Activated CD4-positive, CD25-positive, alpha-beta regulatory T cell treated with anti-CD3 and anti-CD28 coated beads, Interleukin-2, amount 50 U/mL, for 72 hours (primary cell): ENCODE results near the gene PRKCE.
A peak's percentile ranks its signal among the peaks of the same experiment; 100 is the strongest.

Source experiments
- DNase-seq: peaks from one replicate; pipeline ENCODE4 v3.0.0; 2021

The PRKCE gene

GRCh38 chr2:46163804-46164528 is 512.5 kb downstream of the PRKCE start:
- no peak for DNase-seq

DNA sequence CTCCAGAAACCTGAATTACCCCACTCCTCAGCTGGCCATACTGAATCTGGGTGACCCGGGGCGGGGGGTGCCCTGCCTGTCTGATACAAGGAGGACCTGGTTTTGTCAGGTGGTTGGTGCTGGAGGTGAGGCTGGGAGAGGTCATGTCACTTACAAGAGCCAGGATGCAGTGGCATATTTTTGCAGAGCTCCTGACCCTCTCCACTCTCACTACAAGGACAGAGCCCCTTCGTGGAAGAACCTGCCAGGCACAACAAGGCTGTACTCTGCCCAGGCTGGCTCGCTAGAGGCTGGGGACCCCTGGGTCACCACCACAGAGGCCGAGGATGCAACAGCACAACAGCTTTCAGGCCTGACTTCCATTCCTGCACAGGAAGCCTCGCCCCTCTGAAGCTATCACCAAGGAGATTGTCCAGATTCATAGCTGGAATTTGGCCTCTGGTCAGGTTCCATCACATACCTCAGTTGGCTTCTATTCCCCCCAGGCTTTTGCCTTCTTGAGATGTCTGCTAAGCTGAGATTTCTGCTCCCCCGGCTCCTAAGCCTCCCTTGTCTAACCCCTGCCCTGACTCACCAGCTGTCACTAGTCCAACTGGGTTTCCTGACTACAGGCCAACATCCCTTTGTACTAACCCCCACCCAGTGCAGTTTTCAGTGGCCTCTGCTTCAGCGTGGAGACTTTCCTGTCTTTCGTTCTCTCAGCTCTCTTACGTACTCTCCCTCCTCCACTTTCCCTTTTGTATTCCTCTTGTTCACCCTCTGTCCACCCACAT is 513.2 kb downstream of the PRKCE start:
- no peak for DNase-seq

GRCh38 chr2:46165916-46166315 is 514.4 kb downstream of the PRKCE start:
- DNase-seq: no peak

DNA sequence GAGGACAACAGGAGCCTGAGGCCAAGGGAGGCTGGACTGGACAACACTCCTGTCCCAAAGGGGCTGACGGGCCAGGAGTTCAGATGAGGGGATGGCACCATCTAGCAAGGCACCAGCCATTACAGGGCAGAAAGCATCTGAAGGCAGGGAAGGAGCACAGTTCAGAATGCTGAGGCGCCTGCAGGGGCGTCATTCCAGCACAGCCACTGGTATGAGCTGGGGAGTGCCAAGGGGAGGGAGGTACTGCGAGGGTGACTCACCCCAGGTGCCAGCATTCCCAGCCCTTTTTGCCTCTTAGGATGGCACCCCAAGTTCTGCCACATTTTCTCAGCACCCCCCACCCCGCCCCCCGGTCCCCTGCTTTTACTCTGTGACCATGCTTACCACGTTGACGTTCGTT is 515.9 kb downstream of the PRKCE start:
- DNase-seq: no peak

DNA sequence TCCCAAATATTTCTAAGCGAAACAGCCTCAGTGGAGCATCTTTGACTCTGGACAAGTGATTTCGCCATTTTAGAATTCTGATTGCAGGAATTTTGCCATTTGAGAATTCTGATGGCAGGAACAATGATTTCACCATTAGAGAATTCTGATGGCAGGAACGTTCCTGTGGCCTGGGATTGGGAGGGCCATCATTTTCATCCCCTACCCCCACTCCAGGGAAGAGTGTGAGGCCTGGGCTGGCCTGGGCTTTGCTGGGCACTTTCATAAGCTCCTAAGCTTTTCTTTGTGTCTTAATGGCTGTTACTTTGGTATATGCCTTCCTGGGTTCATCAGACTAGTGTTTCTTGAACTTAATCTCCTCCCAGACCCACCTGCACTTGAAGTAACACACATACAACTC is 516.4 kb downstream of the PRKCE start:
- DNase-seq: no peak

GRCh38 chr2:46169467-46169866 is 518.0 kb downstream of the PRKCE start:
- no peak for DNase-seq

DNA sequence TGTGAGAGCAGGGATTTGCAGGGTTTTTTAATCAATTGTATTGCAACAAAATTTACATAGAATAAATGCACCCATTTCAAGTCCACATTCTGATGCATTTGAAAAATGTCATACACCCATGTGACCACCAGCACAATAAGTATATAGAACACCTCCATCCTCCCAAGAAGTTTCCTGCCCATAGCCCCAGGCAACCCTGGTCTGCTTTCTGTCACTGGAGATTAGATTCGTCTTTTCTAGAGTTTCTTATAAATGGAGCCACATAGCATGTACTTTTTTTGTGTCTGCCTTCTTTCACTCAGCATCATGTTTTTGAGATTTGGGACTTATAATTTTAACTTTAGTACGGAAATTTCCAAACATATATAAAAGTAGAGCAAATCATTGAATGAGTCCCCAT is 518.6 kb downstream of the PRKCE start:
- no peak for DNase-seq

GRCh38 chr2:46170611-46171350 is 519.3 kb downstream of the PRKCE start:
- DNase-seq: no peak

- DNase-seq: no peak
Observed at GRCh38 chr2:46171411-46171953, 520.0 kb downstream of the PRKCE start.

- DNase-seq: no peak
Observed at GRCh38 chr2:46171996-46172546, 520.6 kb downstream of the PRKCE start.

DNA sequence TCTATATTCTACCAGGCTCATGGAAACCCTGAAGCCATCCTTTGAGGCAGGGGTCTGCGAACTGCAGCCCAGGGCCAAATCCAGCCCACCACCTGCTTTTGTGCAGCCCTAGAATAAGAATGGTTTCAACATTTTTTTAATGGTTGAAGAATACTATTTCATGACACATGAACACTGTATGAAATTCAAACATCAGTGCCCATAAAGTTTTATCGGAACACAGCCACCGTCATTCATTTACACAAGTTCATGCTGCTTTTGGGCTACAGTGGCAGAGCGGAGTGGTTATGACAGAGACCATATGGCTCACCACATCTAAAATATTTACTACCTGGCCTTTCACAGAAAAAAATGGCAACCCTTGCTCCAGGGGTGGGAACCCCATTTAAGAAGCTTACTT is 521.6 kb downstream of the PRKCE start:
- DNase-seq: no peak

DNA sequence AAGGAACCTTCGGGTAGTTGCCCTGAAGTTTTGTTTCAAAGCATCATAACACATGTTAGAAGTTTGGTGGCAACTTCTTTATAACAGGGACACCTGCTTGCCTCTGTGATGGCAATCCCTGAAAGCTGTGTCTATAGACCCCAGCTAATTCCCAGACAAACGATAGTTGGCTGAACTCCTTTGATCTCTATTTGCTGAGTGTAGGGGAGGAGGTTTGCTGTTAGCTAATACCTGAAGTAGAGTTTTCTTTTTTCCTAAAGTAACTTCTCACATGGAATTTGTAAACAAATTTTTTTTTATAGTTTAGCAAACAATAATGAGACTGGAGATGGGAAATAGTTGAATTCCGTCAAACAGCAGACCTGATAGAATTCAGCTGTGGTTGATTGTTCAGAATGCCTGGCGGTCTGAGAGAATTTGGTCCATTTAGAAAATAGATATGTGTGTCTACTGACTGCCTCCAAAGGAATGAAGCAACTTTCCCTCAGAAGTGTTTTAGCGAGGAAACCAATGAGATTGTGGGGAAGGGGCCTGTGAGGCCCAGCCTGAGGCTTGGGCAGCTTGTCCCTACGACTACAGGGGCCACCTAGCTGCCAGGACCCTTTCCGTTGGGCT is 522.3 kb downstream of the PRKCE start:
- DNase-seq: no peak

GRCh38 chr2:46174345-46175170 is 523.1 kb downstream of the PRKCE start:
- no peak for DNase-seq

DNA sequence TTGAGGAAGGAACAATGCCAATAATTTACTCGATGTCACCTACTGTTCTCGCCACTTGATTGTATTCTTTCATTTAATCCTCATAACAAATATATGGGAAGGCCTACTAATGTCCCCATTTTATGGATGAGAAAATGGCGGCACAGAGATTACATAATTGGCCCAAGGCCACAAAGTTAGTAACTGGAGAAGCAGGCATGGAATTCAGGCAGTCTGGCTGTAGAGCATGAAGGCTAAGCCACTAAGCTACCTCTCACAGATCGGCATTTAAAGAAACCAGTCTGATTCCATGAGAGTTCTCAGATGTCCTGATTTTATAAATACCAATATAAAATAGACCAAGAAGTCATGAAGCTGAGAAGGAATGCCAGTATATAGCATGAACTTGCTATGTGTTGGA is 523.9 kb downstream of the PRKCE start:
- DNase-seq: no peak

- DNase-seq: no peak
Observed at GRCh38 chr2:46177461-46178089, 526.1 kb downstream of the PRKCE start.

DNA sequence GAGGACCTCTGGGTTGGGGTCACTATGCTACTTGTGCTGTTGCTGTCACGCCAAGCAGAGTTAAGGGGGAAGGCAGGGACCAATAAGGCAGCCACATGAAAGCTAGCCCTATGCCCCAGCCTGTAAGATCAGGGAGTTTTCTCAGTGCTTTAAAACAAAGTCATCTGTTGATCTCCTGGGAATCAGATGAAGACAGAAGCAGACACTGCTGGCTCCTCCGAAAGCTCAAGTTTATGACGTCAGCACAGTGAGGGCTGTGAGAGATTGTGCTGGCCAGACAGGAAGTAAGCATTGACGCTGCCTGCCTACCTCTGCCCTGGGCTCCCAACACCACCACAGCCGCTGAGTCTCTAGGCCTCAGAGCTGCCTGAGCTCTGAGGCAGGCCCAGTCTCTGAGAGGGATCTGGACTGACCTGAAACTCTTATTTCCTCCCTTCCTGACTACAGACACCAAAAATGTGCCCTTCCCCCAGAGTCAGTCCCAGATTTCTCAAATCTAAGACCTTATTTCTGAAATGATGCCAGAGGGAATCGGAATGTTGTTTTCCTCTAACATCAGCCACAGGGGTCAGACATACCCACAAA is 527.7 kb downstream of the PRKCE start:
- DNase-seq: peak; percentile 46

GRCh38 chr2:46180189-46180588 is 528.7 kb downstream of the PRKCE start:
- DNase-seq: no peak

DNA sequence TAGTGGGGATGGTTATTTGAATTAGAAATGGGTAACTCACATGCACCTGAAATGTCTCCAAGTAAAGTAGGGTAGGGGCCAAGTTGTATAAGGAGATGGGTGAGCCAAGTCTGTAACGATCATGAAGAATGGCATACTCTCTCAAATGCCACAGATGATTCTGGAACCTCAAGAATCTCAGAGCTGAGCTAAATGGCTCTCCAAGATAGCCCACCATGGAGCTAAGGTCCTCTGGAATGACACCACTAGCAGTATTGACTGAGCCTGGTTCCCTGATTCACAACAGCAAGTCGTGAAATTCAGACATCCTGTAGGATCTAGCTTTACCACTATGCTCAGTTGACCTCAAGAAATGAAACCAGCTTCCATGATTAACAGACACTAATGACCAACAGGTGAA is 529.8 kb downstream of the PRKCE start:
- DNase-seq: no peak

DNA sequence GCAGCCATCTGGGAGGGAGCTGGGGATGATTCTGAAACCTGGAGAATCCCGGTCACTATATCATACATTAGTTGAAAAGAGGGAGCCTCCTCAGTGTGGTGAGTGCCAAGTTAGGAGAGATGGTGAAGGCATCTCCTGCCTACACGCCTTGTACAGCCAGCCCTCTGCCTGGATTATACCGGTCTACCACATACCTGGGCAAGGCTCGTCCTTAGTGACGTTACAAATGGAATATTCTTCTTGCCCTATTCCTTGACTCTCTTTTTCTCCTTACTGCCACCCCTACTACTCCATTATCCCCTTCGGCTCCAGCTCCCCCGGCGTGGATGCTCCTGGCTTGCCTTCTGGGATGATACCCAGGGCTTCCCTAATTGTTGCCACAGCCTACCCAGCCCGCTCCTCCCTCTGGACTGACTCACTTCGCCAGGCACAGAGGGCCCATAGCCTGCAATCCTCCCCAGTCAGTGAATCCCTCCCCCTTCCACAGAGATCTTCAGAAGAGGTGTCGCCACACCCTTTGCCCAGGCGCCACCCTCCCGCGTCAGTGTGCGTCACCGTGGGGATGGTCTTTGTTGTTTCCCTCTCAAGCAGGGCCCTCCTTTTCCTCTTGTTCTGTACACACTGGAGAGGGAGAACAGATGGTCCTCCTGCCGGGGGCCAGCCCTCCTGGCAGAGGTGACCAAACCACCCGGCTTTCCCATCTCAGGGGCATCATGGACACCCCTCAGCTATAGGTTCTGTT is 530.5 kb downstream of the PRKCE start:
- no peak for DNase-seq

DNA sequence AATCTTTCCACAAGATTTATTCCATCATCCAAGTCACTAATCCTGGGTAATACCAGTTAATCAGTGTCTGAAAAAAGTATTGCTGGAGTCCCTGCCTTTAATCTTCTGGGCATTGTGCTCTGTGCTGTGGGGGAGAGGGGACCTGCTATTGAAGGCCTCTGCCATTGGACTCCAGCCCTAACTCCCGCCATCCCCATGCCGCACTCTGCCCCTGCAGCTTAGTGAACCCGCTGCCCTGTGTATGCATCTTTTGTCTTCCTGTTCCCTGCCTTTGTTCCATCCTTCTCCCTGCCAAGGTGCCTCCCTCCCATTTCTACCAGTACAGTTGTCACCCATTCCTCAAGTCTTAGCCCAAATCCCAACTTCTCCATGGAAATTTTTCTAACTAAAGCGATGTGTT is 532.0 kb downstream of the PRKCE start:
- no peak for DNase-seq
